GM12873 (cell line): ENCODE results near the gene PYY.

Source experiments
- TF ChIP-seq, protein P1 (sequence below): IDR thresholded peaks from 2 replicates; pipeline ENCODE4 v1.5.1; 2012; ENCODE audit warnings: low read depth, mild to moderate bottlenecking, moderate library complexity, low read length, control low read depth; ENCODE audit not compliant: insufficient read depth; ENCODE audit errors: missing control alignments

PYY gene

DNA sequence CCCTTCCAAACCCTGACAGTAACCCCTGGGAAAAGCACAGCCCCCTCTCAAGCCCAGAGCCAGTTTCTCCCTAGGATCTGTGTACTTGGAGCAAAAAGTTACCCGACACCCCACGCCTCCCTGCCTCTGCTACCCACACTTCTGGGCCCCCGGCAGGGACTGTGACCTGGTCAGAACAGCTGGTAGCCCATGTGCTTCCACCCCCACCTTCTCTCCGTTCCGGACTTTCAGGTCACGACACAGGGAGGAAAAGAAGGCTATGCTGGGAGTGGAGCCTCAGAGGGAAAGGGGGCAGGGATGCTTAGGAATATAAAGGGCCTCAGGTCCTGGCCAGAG is 17.8 kb downstream of the PYY start:
- TF ChIP-seq, protein P1, sequence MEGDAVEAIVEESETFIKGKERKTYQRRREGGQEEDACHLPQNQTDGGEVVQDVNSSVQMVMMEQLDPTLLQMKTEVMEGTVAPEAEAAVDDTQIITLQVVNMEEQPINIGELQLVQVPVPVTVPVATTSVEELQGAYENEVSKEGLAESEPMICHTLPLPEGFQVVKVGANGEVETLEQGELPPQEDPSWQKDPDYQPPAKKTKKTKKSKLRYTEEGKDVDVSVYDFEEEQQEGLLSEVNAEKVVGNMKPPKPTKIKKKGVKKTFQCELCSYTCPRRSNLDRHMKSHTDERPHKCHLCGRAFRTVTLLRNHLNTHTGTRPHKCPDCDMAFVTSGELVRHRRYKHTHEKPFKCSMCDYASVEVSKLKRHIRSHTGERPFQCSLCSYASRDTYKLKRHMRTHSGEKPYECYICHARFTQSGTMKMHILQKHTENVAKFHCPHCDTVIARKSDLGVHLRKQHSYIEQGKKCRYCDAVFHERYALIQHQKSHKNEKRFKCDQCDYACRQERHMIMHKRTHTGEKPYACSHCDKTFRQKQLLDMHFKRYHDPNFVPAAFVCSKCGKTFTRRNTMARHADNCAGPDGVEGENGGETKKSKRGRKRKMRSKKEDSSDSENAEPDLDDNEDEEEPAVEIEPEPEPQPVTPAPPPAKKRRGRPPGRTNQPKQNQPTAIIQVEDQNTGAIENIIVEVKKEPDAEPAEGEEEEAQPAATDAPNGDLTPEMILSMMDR, result no peak

DNA sequence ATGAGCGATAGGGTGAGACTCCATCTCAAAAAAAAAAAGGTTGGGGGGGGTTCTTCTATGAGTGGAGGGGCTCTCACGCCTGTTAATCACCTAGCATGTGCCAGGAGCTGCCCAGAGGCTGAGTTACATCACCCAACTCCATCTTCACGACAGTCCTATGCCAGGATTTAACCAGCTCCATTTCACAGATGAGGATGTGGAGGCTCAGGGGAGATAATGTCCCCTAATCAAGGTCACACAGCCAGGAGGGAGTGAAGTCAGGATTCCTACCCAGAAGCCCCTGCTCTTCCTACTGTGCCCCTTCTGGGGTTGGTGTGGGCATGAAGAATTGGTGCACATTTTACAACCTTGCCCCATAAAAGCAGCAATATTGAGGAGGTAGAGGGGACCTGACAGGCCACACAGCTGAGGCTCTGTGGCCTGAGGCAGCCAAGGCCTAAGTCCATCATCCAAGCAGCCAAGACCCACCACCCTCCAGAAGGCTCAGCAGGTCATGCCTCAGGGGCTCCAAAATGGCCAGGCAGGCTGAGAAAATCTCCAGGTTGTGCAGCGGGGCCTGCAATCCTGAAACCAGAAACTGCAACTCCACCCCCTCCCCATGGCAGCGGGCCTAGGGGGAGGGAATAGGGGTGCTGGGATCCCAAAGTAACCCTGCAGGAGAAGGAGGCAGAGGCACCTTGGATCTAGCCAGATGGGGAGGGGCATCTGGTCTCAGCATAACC is 18.4 kb downstream of the PYY start:
- TF ChIP-seq, protein P1, result no peak

DNA sequence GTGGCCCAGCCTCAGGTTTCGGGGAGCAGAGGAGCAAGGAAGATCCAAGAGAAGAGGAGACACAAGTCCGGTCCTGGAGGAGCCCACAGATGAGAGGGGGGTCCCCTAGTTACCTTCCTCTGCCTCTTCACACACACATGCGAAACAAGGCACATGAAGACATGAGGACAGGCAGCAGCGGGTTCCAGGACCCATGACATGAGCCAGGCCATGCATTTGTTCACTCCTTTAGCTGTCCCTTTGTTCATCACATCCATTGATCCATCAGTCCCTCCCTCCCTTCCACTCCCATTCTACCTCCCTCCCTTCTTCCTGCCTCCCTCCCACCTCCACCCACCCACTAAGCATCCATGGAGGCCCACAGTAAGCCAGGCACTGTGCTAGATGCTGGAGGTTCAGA is 20.8 kb downstream of the PYY start:
- TF ChIP-seq, protein P1, result no peak

DNA sequence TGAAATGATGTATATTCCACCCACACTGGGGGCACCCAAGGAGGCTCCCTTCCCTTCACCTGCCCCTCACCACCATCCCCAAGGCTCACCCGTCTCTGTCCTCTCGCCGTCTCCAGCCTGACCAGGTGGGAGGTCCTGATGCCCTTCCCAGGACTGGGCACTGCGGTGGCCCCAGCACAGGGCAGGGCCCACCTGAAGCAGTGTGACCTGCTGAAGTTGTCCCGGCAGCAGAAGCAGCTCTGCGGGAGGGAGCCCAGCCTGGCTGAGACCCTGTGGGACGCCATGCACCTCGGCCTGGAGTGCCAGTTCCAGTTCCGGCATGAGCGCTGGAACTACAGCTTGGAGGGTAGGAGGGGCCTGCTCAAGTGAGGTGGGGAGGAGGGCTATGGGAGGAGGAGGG is 21.4 kb downstream of the PYY start:
- TF ChIP-seq, protein P1, result no peak

DNA sequence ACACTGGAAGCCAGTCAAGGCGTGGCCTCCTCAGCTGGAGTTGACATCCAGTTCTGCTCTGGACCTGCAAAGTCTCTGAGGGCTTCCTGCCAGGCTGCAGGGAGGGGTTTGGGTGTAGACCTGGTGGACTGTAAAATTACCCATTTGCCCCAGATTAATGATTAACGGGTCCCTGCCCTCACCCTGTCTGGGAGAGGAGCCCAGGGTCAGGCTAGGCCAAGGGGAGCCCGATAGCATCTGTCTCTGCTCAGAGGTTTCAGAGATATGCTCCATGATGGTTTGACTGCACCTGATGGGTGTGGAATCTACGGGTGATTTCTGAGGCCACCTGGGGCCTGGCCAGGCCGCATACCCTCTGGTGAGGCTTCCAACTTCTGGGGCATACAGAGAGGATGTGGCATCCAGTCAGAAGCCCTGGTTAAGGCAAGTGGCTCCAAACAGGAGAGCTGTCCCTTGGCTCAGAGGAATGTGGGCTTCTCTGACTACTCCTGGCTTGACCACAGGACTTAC is 22.6 kb downstream of the PYY start:
- TF ChIP-seq, protein P1, result no peak

DNA sequence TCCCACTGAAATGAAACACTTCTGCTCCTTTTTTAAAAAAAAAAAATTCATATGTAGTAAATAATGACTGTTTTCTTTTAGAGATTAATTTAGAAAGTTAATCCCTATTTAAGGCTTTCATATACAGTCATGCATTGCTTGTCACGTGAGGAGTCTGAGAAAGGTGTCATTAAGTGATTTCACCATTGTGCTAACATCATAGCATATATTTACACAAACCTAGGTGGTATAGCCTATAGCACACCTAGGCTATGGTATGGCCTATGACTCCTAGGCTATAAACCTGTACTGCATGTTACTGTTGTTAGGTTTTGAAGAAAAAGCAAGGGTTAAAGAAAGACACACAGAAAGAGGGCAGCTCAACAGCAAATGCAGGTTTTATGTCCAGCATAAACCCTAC is 25.1 kb downstream of the PYY start:
- TF ChIP-seq, protein P1, result no peak

DNA sequence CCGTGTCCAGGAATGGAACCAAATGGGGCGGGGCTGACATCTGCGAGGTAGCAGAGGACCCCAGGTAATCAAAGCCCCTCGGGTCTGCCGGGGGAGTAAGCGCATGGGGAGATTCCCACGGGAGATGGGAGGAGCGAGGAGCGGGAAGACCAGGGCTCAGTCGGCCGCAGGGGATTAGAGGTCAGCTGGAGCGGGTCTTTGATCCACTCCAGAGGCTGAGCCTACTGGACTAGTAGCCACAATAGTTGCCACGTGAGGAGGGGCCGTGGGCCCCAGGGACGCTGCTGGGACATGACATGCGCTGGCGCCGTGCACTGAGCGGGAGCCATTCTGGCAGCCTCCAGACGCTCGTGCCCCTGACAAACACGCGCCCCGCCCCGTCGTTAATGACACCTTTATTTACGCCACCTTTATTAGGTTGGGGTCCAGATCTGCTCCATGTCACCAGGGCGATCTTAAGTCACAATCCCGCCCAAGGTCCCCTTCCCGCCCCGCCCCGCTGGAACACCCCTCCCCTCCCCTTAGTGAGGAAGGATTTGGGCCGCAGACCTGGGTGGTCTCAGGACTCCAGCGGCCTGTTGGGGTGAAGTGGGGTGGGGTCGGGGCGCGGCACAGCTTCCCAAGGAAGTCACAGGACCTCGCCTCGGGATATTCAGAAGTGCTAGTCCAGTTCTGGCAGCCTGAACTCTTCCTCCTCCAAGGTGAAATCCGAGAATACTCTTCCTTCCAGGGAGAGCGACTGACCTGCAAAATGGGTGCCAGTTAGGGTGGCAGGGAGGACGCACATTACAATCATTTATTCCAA is 26.5 kb downstream of the PYY start:
- TF ChIP-seq, protein P1, result no peak
